NCI-H146 treated with DMSO at 0.1 percent for 48 hours (cell line): Measurements from ENCODE around the gene EPB41L1.

Experiments
- DNase-seq: peaks from one replicate; lab custom pipeline; 2025; ENCODE audit not compliant: unreplicated experiment; lab: John Stamatoyannopoulos, UW

The EPB41L1 gene

DNA sequence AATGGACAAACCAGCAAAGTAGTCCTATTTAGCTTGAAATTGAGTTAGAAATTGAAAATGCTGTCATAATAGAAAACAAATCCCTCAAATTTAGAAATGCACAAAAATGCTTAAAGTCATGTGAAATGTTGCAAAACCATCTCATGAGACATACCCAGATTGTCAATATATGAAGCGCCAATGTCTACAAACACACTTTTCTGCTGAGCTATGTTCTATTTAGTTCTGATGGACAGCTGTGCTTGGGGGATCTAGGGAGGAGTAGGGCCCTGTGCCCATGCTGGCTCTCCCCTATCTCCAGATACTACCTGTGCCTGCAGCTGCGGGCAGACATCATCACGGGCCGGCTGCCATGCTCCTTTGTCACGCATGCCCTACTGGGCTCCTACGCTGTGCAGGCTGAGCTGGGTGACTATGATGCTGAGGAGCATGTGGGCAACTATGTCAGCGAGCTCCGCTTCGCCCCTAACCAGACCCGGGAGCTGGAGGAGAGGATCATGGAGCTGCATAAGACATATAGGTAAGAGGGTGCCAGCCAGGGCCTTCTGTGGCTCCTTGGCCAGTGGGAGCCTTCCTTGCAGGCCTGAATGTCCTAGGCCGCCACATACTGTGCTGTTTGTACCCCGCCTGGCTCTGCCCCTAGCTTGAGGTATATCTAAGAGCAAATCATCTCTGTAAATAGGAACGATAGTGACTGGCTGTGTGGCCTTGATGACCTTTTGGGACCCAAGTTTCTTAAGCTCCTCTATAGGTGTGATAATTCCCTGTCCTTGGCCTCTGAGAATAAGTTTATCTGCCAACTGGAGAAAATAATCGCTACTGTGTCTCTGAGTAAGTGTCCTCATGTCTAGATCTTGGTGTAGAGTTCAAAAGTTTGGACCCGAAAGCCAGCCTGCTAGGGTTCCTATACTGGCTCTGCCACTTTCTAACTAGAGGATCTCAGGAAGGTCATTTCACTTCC, 30.6 kb downstream of the EPB41L1 start:
- no peak for DNase-seq

DNA sequence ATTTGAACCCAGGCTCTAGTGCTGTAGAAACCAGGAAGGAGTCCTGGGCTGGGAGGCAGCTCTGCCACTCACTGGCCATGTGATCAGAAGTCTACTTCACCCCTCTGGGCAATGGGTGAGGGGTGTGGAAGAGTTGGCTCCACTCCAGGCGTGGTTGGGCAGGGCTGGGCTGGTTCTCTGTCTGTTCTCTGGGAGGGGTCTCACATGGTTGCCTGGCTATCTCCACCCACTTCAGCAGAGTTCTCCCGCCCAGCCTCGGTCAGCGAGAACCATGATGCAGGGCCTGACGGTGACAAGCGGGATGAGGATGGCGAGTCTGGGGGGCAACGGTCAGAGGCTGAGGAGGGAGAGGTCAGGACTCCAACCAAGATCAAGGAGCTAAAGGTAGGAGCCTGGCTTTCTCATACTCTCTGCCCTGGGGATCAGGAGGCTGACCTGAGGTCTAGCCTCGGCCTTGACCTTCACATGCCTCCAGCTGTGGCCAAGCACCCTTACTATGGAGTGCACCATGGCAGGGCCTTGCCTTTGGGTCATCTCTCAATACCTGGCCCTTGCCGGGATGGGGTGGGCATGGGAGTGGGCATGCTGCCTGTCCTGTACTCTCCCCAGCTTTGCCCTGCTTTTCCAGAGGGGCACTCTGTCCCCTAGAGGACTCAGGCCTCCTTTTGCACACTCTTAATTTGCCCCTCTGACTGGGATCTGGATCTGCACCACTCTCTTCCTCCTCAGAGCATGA, 39.6 kb downstream of the EPB41L1 start:
- DNase-seq: no peak

DNA sequence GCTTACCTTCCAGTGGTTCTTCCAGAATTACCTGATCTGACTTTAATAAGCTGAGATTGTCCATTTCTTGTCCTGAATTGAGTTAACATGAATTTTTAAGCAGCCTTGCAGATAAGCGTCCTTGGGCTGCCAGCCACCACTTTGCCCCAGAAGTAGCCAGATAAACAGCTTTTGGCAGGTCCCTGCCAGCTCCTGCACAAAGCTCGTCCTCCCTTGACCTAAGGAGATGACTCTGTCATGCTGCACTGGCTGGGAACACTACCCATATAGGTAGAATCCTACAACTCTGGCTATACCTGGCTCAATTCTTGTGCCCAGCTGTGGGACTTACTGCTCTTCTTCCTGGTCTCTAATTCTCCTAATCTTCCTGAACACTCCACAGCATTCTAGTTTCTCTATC, 42.1 kb downstream of the EPB41L1 start:
- DNase-seq: no peak

DNA sequence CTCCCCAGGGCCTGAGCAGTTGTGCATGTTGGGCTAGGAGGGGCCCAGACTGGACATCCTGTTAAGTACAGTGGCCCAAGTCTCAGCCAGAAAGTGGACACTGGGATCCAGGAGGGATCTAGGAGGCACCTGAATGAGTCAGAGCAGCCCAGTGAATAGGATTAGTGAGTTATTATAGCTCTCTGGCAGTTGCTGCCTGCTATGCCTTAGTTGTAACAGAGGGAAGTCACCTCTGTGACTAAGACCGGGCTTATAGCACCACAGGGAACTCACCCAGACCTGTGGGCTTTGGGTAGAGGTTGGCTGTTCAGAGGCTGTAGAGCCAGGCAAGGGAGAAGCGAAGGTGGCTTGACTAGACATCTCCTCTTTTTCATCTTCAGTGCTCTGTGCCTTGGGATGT, 42.7 kb downstream of the EPB41L1 start:
- DNase-seq: no peak

GRCh38 chr20:36199345-36200257, 45.1 kb downstream of the EPB41L1 start:
- peak; percentile 64 for DNase-seq

- no peak for DNase-seq
Measured at GRCh38 chr20:36200451-36200850, 45.9 kb downstream of the EPB41L1 start.

- no peak for DNase-seq
Measured at GRCh38 chr20:36201198-36201597, 46.7 kb downstream of the EPB41L1 start.

GRCh38 chr20:36202891-36203338, 48.4 kb downstream of the EPB41L1 start:
- DNase-seq: peak; percentile 15

DNA sequence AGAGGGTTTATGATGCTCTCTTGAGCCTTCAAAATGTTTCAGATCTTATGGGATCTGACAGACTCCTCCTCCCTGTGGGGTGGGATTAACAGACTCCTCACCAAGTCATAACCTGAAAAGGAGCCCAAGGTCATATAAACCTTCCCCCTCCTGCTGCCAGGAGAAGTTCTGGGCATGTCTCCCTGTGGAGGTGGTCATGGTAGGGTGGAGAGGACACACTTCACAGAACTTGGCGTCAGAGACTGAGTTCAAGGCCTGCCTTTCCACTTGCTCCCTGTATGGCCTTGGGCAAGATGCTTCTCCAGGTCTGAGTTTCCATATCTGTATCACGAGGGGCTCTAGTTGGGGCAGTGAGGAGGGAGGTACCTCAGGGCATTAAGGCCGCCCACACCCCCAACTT, 49.3 kb downstream of the EPB41L1 start:
- no peak for DNase-seq

GRCh38 chr20:36205026-36205425, 50.5 kb downstream of the EPB41L1 start:
- no peak for DNase-seq

GRCh38 chr20:36206068-36206467, 51.5 kb downstream of the EPB41L1 start:
- DNase-seq: no peak

DNA sequence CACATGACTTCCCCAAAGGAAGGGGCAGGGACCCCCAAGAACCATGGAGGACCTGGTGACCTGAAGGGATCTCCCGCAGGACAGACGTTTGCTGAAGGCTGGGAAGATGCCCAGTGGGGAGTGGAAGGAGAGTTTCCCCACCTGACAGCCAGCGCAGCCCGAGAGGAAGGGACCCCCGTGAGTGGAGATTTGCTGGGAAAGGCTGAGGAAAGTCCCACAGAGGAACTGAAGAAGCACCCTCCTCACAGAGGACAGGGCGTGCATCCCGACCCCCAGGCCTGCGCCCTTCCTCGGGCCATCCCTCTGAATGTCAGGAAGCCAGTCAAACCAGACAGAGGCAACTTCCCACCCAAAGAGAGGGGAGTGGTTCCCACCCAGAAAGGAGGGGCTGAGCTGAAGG, 52.1 kb downstream of the EPB41L1 start:
- no peak for DNase-seq

- no peak for DNase-seq
Measured at GRCh38 chr20:36207602-36208001, 53.1 kb downstream of the EPB41L1 start.

- no peak for DNase-seq
Measured at GRCh38 chr20:36208257-36208656, 53.7 kb downstream of the EPB41L1 start.

DNA sequence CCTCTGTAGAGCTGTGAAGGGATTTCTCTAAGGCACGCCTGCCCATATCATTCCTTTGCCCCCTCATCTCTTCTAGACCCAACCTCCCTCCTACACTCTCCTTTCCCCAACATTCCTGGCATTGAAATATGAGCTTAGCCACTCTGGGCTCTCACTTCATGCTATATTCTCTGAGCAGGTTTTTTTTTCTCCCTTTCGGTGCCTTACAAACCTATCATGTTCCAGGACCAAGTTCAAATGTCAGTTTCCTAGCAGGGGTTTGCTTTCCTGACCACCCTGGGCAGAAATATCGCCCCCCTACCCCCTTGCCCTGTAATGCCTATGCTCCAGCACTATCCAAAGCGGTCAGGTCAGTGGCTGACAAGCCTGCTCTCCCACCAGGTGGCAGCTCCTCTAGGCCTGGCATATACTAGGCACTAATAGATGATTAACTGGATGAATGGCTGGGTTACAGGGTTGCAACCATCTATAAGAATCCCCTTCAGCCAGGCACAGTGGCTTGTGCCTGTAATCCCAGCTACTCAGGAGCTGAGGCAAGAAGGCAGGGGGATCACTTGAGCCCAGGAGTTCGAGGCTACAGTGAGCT, 56.0 kb downstream of the EPB41L1 start:
- DNase-seq: no peak

- DNase-seq: no peak
Measured at GRCh38 chr20:36213362-36213761, 58.8 kb downstream of the EPB41L1 start.

DNA sequence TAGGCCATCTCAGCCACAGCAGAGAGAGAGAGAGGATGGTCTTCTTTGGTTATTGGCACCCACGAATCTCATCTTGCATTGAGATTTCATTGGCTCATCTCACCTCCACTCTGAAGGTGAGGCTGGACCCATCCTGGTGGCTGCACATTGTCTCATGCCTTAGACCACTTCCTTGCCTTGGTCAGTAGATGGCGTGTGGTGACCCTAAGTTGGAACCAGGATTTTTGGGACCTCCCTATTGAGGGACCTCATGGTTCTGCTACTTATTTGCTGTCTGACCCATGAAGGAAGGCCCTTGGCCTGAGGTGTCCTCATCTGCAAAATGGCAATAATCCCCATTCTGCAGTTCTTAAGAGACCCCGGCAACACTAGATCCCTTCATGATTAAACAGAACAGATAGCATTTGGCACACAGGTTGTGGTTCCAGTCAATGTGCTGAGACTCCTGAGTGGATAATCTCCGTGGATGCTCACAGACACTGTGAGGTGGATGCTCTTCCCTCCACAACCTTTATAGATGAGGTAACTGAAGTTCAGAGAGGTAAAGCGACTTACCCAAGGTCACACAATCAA, 60.2 kb downstream of the EPB41L1 start:
- no peak for DNase-seq

- no peak for DNase-seq
Measured at GRCh38 chr20:36215778-36216177, 61.2 kb downstream of the EPB41L1 start.

DNA sequence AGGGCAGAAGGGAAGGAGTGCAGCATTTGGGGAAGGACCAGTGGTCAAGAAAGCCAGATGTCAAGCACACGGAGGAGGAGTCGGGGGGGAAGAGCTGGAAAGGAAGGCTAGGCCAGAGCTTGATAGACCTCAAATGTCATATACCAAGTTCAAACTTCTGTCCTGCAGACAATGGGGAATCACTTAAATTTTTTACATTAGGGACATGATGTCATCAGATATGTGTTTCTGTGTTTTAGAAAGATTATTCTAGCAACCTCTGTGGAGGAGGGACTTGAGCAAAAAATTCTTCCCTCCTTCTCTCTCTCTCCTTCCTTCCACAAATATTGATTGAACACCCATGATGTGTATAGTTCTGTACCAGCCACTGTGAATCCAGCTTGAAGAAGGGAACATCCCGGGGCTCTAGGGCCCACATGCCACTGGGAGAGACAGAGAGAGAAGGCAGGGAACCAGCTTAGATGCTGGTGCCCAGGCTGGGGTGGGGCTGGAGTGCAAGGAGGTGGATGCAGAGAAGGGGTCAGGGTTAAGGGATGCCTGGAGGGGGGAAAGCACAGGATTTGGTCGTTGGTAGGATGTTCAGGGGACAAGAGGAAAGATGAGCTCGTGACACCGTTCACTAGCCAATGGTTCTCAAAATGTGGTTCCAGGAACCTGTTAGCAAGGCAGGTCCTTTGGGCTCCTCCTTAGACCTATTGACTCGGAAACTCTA, 61.9 kb downstream of the EPB41L1 start:
- DNase-seq: no peak

- no peak for DNase-seq
Measured at GRCh38 chr20:36217226-36217625, 62.7 kb downstream of the EPB41L1 start.
